Right atrium auricular region (tissue), 2 donors: ENCODE measurements around the gene MUTYH. TPM values are rescaled to one million over a fixed set of nuclear protein-coding genes. Genes with fewer than 3 reads are reported as not detected.

Experiments used
- DNase-seq: peaks from one replicate; pipeline ENCODE4 v3.0.0-alpha.2; 2019; ENCODE audit warnings: low spot score
- H3K27ac ChIP-seq, 2 donors: fragments of 200-600 bp; sonication (generic); 1 replicate in 1 of 2; 2 replicates in 1 of 2; pipeline ENCODE4 v1.5.1; 2016 to 2019
- H3K27me3 ChIP-seq, 2 donors: fragments of 200-600 bp; sonication (generic); one replicate each; pipeline versions ENCODE4 v1.5.1 to v1.6.0; 2017 to 2019
- H3K36me3 ChIP-seq: fragments of 200-600 bp; sonication (generic); one replicate; pipeline ENCODE4 v1.5.1; 2016
- H3K4me1 ChIP-seq, 2 donors: fragments of 200-600 bp; sonication (generic); one replicate each; pipeline versions ENCODE4 v1.5.1 to v1.6.0; 2017 to 2019
- H3K4me3 ChIP-seq, 2 donors: fragments of 200-600 bp; sonication (generic); 1 replicate in 1 of 2; 2 replicates in 1 of 2; pipeline ENCODE4 v1.5.1; 2017 to 2019; ENCODE audit warnings: mild to moderate bottlenecking in 1 of 2, moderate library complexity in 1 of 2
- H3K9me3 ChIP-seq, 2 donors: fragments of 200-600 bp; sonication (generic); one replicate each; pipeline ENCODE4 v1.5.1; 2019
- CTCF ChIP-seq, 2 donors: fragments of 200-600 bp; sonication (generic); IDR thresholded peaks; one replicate each; pipeline ENCODE4 v1.5.1; 2019; ENCODE audit warnings: antibody characterized with exemption in 2 of 2
- total RNA-seq, 2 donors: library from RNA; depleted of rRNA; stranded (reverse); fragments of >200 nt; gene quantifications; one replicate each; pipeline ENCODE4 v1.1.0, GENCODE V29; 2016

The MUTYH gene
- total RNA-seq, 2 donors from 2014 or later: 4.2 to 11.1 TPM

GRCh38 chr1:45331436-45332345 is 8.5 kb downstream of the MUTYH start:
- DNase-seq: no peak
- Histone ChIP-seq H3K9me3 (no peaks in the 10 kb centered on the region), H3K27ac (no peak overlapping the region), H3K4me1 (peaks cover 0 to 22% of the 10 kb centered on the region in 2 donors), H3K4me3 (no peak overlapping the region), H3K36me3 (peaks cover 24% of the 10 kb centered on the region), H3K27me3 (no peaks in the 10 kb centered on the region)
- TF ChIP-seq CTCF (IDR thresholded peaks at IDR 0.05): no peak

- no peaks in the 10 kb centered on the region for H3K27me3 ChIP-seq
- no peak for DNase-seq
- no peak overlapping the region for H3K4me3 ChIP-seq
- H3K4me1 ChIP-seq: peaks cover 0 to 29% of the 10 kb centered on the region in 2 donors
- no peak overlapping the region for H3K27ac ChIP-seq
- H3K9me3 ChIP-seq: no peaks in the 10 kb centered on the region
- peaks cover 24% of the 10 kb centered on the region for H3K36me3 ChIP-seq
- no peak for TF ChIP-seq CTCF (IDR thresholded peaks at IDR 0.05)
Measured at GRCh38 chr1:45329445-45329844, 10.8 kb downstream of the MUTYH start.

- no peak overlapping the region for H3K27ac ChIP-seq
- peaks cover 19% of the 10 kb centered on the region for H3K36me3 ChIP-seq
Measured at GRCh38 chr1:45328680-45329079, 11.6 kb downstream of the MUTYH start.

GRCh38 chr1:45327644-45328515 is 12.4 kb downstream of the MUTYH start:
- no peaks in the 10 kb centered on the region for H3K9me3 ChIP-seq
- peaks cover 11% of the 10 kb centered on the region for H3K36me3 ChIP-seq
- TF ChIP-seq CTCF (IDR thresholded peaks at IDR 0.05): no peak
- peak overlapping the region in 1 of 2 donors; percentile 59 for H3K4me3 ChIP-seq
- no peak overlapping the region for H3K27ac ChIP-seq
- no peaks in the 10 kb centered on the region for H3K27me3 ChIP-seq
- DNase-seq: no peak
- peaks cover 0 to 21% of the 10 kb centered on the region in 2 donors for H3K4me1 ChIP-seq

More at GRCh38 chr1:45328680-45329079, 11.6 kb downstream of the MUTYH start:
- DNase-seq: no peak
- Histone ChIP-seq H3K4me3 (no peak overlapping the region), H3K9me3 (no peaks in the 10 kb centered on the region), H3K27me3 (no peaks in the 10 kb centered on the region), H3K4me1 (peaks cover 0 to 21% of the 10 kb centered on the region in 2 donors)
- no peak for TF ChIP-seq CTCF (IDR thresholded peaks at IDR 0.05)

- H3K27me3 ChIP-seq: no peaks in the 10 kb centered on the region
- H3K4me1 ChIP-seq: peaks cover 0 to 21% of the 10 kb centered on the region in 2 donors
- peak within 1 kb of the TSS; percentile 43 to 59 for H3K4me3 ChIP-seq
- no peak for DNase-seq
- H3K27ac ChIP-seq: no peak within 1 kb of the TSS
- peaks cover 3% of the 10 kb centered on the region for H3K36me3 ChIP-seq
- no peak for TF ChIP-seq CTCF (IDR thresholded peaks at IDR 0.05)
- H3K9me3 ChIP-seq: no peaks in the 10 kb centered on the region
Measured at GRCh38 chr1:45326627-45327623, 13.3 kb downstream of the MUTYH start, which contains the start of gene HPDL. Gene HPDL (plus strand): TSS chr1:45326895. CDS start chr1:45327149, 254 bp downstream.
